Transverse colon (tissue), 3 donors: ENCODE measurements around the gene C9orf152.

ENCODE experiments used
- CTCF ChIP-seq, 5 experiments: fragments of 200-600 bp in 3 of 5; fragments of 450-650 bp in 2 of 5; sonication (generic) in 3 of 5; IDR thresholded peaks; 1 replicate in 2 of 5; 2 replicates in 3 of 5; pipeline ENCODE4 v1.5.1; 2016 to 2017; ENCODE audit warnings: antibody characterized with exemption in 5 of 5, inconsistent platforms in 3 of 5, mild to moderate bottlenecking in 2 of 5, moderate library complexity in 1 of 5
- POLR2A ChIP-seq: fragments of 450-650 bp; IDR thresholded peaks from one replicate; pipeline ENCODE4 v1.6.1; 2016; ENCODE audit warnings: antibody characterized with exemption, mild to moderate bottlenecking, moderate library complexity

GRCh38 chr9:110240198-110240597, 32.2 kb upstream of the C9orf152 start:
- TF ChIP-seq CTCF (IDR thresholded peaks at IDR 0.05) (no peak), POLR2A (no peak)
